ENCODE results near the gene WDR70.
"Not testable (repeated sequence)": the region's sequence is repeated elsewhere in the genome, so short reads cannot be mapped to it uniquely, and the experiment has no call there.

WDR70 gene

GRCh38 chr5:37454402-37455055 lies 75.4 kb downstream of the WDR70 start:
- not testable (repeated sequence) for DNase-seq

GRCh38 chr5:37463191-37464051 lies 84.3 kb downstream of the WDR70 start:
- not testable (repeated sequence) for DNase-seq

- not testable (repeated sequence) for DNase-seq
These were observed 85.5 kb downstream of the WDR70 start for GRCh38 chr5:37464581-37464980.

- DNase-seq: not testable (repeated sequence)
These were observed 90.3 kb downstream of the WDR70 start for GRCh38 chr5:37469383-37469782.

GRCh38 chr5:37471666-37472197 lies 92.6 kb downstream of the WDR70 start:
- DNase-seq: no peak

- no peak for DNase-seq
These were observed 98.3 kb downstream of the WDR70 start for GRCh38 chr5:37477426-37477825.

GRCh38 chr5:37478121-37478894 lies 99.2 kb downstream of the WDR70 start:
- no peak for DNase-seq

GRCh38 chr5:37481395-37481794 lies 102.3 kb downstream of the WDR70 start:
- not testable (repeated sequence) for DNase-seq

GRCh38 chr5:37490120-37490810 lies 111.1 kb downstream of the WDR70 start:
- no peak for DNase-seq

GRCh38 chr5:37490931-37491330 lies 111.8 kb downstream of the WDR70 start:
- no peak for DNase-seq

GRCh38 chr5:37492778-37493555 lies 113.8 kb downstream of the WDR70 start:
- no peak for DNase-seq

- no peak for DNase-seq
These were observed 115.6 kb downstream of the WDR70 start for GRCh38 chr5:37494756-37495155.

- no peak for DNase-seq
These were observed 116.1 kb downstream of the WDR70 start for GRCh38 chr5:37495210-37495609.

GRCh38 chr5:37495668-37496347 lies 116.7 kb downstream of the WDR70 start:
- DNase-seq: no peak

- DNase-seq: no peak
These were observed 117.9 kb downstream of the WDR70 start for GRCh38 chr5:37496902-37497445.

GRCh38 chr5:37501152-37501551 lies 122.0 kb downstream of the WDR70 start:
- no peak for DNase-seq

GRCh38 chr5:37506241-37506640 lies 127.1 kb downstream of the WDR70 start:
- no peak for DNase-seq

- DNase-seq: no peak
These were observed 127.6 kb downstream of the WDR70 start for GRCh38 chr5:37506722-37507121.

- no peak for DNase-seq
These were observed 132.5 kb downstream of the WDR70 start for GRCh38 chr5:37511646-37512045.

- no peak for DNase-seq
These were observed 135.8 kb downstream of the WDR70 start for GRCh38 chr5:37514946-37515345.

GRCh38 chr5:37517686-37518085 lies 138.6 kb downstream of the WDR70 start:
- no peak for DNase-seq
